ENCODE data around the gene TEAD1.

- TF ChIP-seq CTCF (conservative IDR thresholded peaks at IDR 0.05) (no peak), EZH2 (IDR thresholded peaks at IDR 0.05; ENCODE audit: low read depth) (no peak)
Measured at GRCh38 chr11:12787847-12788246, 113.6 kb downstream of the TEAD1 start.
